Activated CD4-positive, CD25-positive, alpha-beta regulatory T cell (primary cell): Measurements from ENCODE around the gene CALML6.
"Not testable (repeated sequence)": the region's sequence is repeated elsewhere in the genome, so short reads cannot be mapped to it uniquely, and the experiment has no call there.

Source experiments
- DNase-seq, 4 experiments: peaks; one replicate each; lab custom pipeline; 2025; lab: John Stamatoyannopoulos, UW

The CALML6 gene, protein sequence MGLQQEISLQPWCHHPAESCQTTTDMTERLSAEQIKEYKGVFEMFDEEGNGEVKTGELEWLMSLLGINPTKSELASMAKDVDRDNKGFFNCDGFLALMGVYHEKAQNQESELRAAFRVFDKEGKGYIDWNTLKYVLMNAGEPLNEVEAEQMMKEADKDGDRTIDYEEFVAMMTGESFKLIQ

GRCh38 chr1:1914971-1915692 is at the start of gene CALML6:
Gene CALML6, plus strand, starts transcription at chr1:1915260. Its CDS starts 21 bp downstream, at chr1:1915281.
- no peak for DNase-seq

- no peak for DNase-seq
Observed at GRCh38 chr1:1867164-1867563, 47.9 kb upstream of the CALML6 start.

GRCh38 chr1:1869469-1869868 is 45.6 kb upstream of the CALML6 start:
- no peak for DNase-seq

- DNase-seq, result no peak
Observed at GRCh38 chr1:1872329-1872994, 42.6 kb upstream of the CALML6 start.

GRCh38 chr1:1873186-1873585 is 41.9 kb upstream of the CALML6 start:
- no peak for DNase-seq

- DNase-seq, result no peak
Observed at GRCh38 chr1:1874901-1875300, 40.2 kb upstream of the CALML6 start.

DNA sequence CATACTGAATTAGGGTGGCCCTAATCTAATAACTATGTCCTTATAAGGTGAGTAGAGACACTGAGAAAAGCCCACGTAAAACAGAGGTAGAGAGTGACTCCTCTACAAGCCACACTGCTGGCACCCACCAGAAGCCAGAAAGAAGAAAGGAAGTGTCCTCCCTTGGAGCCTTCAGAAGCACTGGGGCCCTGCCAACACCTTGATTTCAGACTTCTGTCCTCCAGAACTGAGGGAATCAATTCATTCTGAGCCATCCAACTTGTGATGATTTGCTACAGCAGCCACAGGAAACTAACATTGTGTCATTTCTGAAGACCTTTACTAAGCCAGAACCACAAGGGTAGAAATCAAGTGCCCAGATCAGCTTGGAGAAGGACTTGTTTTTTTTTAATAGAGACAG is 39.1 kb upstream of the CALML6 start:
- no peak for DNase-seq

DNA sequence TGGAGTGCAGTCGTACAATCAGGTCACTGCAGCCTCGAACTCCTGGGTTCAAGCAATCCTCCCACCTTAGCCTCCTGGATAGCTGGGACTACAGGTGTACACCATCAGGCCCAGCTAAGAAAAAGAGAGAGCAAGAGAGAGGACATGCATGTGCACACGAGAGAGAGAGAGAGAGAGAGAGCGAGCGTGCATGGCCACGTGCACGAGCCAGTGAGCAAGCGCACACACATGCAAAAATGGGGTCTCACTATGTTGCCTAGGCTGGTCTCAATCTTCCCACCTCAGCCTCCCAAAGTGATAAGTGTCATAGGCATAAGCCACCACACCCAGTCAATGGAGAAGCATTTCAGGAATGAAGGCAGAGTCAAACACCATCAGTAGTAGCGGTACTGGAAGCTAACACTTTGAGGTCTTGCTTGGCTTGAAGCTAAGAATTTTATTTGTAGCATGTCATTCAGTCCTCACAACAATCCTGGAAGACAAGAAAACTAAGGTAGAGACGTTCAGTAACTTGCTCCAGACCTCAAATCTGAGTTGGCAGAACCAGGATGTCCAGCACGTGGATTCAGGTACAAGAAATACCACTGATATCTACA is 38.6 kb upstream of the CALML6 start:
- no peak for DNase-seq

DNA sequence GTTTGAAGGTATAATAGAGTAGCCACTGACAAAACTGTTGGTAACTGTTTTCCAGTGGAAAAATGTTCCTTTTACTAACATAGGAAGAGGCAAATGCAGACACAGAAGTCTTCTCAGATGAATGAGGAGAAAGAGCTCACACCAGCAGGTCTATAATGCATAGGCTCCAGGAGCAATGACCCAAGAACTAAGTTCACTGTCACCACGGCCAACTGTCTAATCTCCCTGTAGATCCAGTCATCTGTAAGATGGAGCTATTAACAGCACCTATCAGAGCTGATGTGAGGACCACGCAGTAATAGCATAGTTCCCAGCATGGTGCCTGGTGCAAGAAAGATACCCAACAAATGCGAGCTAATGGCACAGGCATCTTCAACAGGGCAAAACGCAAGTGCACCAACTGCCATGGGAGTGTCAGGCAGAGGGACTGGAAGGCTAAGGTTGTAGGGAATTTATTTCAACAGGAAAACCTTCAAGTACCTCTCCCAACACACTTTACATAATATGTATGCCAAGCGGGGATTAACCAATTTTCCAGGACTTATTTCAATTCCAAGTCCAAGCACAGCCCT is 37.1 kb upstream of the CALML6 start:
- DNase-seq, result no peak

GRCh38 chr1:1879942-1880341 is 35.1 kb upstream of the CALML6 start:
- DNase-seq, result no peak

- no peak for DNase-seq
Observed at GRCh38 chr1:1880617-1881312, 34.3 kb upstream of the CALML6 start.

- DNase-seq, result no peak
Observed at GRCh38 chr1:1881727-1882126, 33.3 kb upstream of the CALML6 start.

- no peak for DNase-seq
Observed at GRCh38 chr1:1883092-1883873, 31.8 kb upstream of the CALML6 start.

- DNase-seq, result not testable (repeated sequence)
Observed at GRCh38 chr1:1883890-1884289, 31.2 kb upstream of the CALML6 start.

GRCh38 chr1:1889090-1889750 is 25.8 kb upstream of the CALML6 start:
- DNase-seq, result no peak

GRCh38 chr1:1889847-1890505 is 25.1 kb upstream of the CALML6 start:
- peak in 2 of 4 experiments; percentile 26 to 30 for DNase-seq

DNA sequence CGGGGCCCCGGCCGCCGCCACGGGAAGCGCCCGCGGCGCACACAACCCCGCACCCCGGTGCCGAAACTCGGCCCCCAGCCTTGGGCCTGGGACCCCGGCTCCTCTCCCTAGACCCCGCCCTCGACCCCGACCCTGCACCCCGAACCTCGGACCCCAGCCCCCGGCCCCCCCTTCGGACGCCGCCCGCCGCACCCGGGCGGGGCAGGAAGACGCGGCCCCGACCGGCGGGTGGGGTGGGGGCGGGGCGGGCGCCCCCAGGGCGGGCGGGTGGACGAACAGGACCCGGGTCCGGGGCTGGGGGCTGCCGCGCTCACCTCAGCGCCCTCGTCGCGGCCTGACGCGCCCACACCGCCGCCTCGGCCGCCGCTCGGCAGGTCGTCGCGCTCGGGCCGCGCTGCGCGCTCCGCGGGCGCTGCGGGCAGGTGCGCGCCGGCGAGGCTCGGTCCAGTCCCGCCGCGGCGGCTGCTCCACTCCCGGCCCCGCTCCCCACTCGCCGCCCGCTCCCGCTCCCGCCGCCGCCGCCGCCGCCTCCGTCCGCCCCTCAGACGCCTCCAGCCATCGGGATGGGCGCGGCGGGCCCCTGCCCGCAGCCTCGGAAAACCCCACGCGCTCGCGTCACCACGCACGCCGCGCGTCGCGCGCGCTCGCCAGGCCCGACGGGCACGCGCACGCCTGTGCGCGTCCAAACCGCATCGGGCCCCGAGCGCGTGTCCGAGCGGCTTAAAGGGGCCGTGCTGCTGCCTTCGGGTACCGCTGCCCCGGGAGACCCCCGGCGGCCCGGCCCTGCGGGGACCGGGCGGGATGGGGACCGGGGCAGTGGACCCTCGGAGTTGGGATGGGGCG is 24.3 kb upstream of the CALML6 start, which contains the start of gene GNB1:
Gene GNB1 (minus strand): TSS at position 582 of the 843 bp plus-strand sequence. CDS start 65,634 bp downstream, outside the sequence.
- DNase-seq, result peak; percentile 74 to 80 (median 78)

- peak; percentile 63 to 80 (median 70) for DNase-seq
Observed at GRCh38 chr1:1891349-1892078, 23.5 kb upstream of the CALML6 start.
